H7 (cell line): ENCODE measurements around the gene PRIM2. TPM values are rescaled to one million over a fixed set of nuclear protein-coding genes. Genes with fewer than 3 reads are reported as not detected.
"Not testable (repeated sequence)": the region's sequence is repeated elsewhere in the genome, so short reads cannot be mapped to it uniquely, and the experiment has no call there.

ENCODE experiments used
- DNase-seq: peaks from one replicate; pipeline ENCODE4 v3.0.0; 2012
- H3K27me3 ChIP-seq: 2 replicates; pipeline ENCODE4 v1.6.0; 2011; ENCODE audit warnings: mild to moderate bottlenecking, low read length; ENCODE audit not compliant: control insufficient read depth, insufficient read depth
- H3K36me3 ChIP-seq: replicated peaks from 2 replicates; pipeline ENCODE4 v1.5.1; 2011; ENCODE audit warnings: low read length; ENCODE audit not compliant: control insufficient read depth, insufficient read depth
- H3K4me3 ChIP-seq: 2 replicates; pipeline ENCODE4 v1.5.1; 2011; ENCODE audit warnings: low read depth, mild to moderate bottlenecking, control low read depth, low read length, moderate library complexity; ENCODE audit not compliant: insufficient read depth
- total RNA-seq: library from RNA; depleted of rRNA; stranded (reverse); fragments of >200 nt; shearing (Covaris generic); gene quantifications from 2 replicates; pipeline ENCODE4 v1.2.3, GENCODE V29; 2014

The PRIM2 gene
- total RNA-seq, 1 experiment from 2014 or later: 66.1 TPM

GRCh38 chr6:57434944-57435343 lies 117.5 kb downstream of the PRIM2 start:
- no peak overlapping the region for H3K4me3 ChIP-seq
- H3K27me3 ChIP-seq: no peaks in the 10 kb centered on the region
- DNase-seq: no peak
- no peaks in the 10 kb centered on the region for H3K36me3 ChIP-seq

GRCh38 chr6:57435475-57436160 lies 118.2 kb downstream of the PRIM2 start:
- DNase-seq: no peak
- H3K36me3 ChIP-seq: no peaks in the 10 kb centered on the region
- H3K4me3 ChIP-seq: no peak overlapping the region
- no peaks in the 10 kb centered on the region for H3K27me3 ChIP-seq

GRCh38 chr6:57440735-57441134 lies 123.3 kb downstream of the PRIM2 start:
- not testable (repeated sequence) for H3K4me3 ChIP-seq, DNase-seq, H3K27me3 ChIP-seq, H3K36me3 ChIP-seq

GRCh38 chr6:57442133-57442532 lies 124.7 kb downstream of the PRIM2 start:
- H3K36me3 ChIP-seq, H3K27me3 ChIP-seq, DNase-seq, H3K4me3 ChIP-seq: not testable (repeated sequence)

GRCh38 chr6:57443181-57443580 lies 125.8 kb downstream of the PRIM2 start:
- H3K36me3 ChIP-seq, H3K4me3 ChIP-seq, H3K27me3 ChIP-seq, DNase-seq: not testable (repeated sequence)

- H3K36me3 ChIP-seq, H3K4me3 ChIP-seq, H3K27me3 ChIP-seq, DNase-seq: not testable (repeated sequence)
These were observed 127.4 kb downstream of the PRIM2 start for GRCh38 chr6:57444787-57445186.

GRCh38 chr6:57445379-57445778 lies 127.9 kb downstream of the PRIM2 start:
- not testable (repeated sequence) for DNase-seq

GRCh38 chr6:57445790-57446468 lies 128.5 kb downstream of the PRIM2 start:
- not testable (repeated sequence) for DNase-seq, H3K4me3 ChIP-seq, H3K27me3 ChIP-seq, H3K36me3 ChIP-seq

More at GRCh38 chr6:57445379-57445778, 127.9 kb downstream of the PRIM2 start:
- H3K36me3 ChIP-seq, H3K4me3 ChIP-seq, H3K27me3 ChIP-seq: not testable (repeated sequence)

GRCh38 chr6:57449496-57450066 lies 132.2 kb downstream of the PRIM2 start:
- not testable (repeated sequence) for H3K36me3 ChIP-seq, H3K4me3 ChIP-seq, DNase-seq, H3K27me3 ChIP-seq

- not testable (repeated sequence) for H3K27me3 ChIP-seq, DNase-seq, H3K36me3 ChIP-seq, H3K4me3 ChIP-seq
These were observed 142.4 kb downstream of the PRIM2 start for GRCh38 chr6:57459781-57460180.

GRCh38 chr6:57461022-57461421 lies 143.6 kb downstream of the PRIM2 start:
- DNase-seq, H3K4me3 ChIP-seq: not testable (repeated sequence)

GRCh38 chr6:57463809-57464208 lies 146.4 kb downstream of the PRIM2 start:
- not testable (repeated sequence) for DNase-seq, H3K36me3 ChIP-seq, H3K27me3 ChIP-seq, H3K4me3 ChIP-seq

More at GRCh38 chr6:57461022-57461421, 143.6 kb downstream of the PRIM2 start:
- not testable (repeated sequence) for H3K36me3 ChIP-seq, H3K27me3 ChIP-seq

- H3K36me3 ChIP-seq, DNase-seq, H3K4me3 ChIP-seq, H3K27me3 ChIP-seq: not testable (repeated sequence)
These were observed 148.5 kb downstream of the PRIM2 start for GRCh38 chr6:57465968-57466367.

GRCh38 chr6:57469072-57469471 lies 151.6 kb downstream of the PRIM2 start:
- no peak overlapping the region for H3K4me3 ChIP-seq
- H3K27me3 ChIP-seq: no peaks in the 10 kb centered on the region
- H3K36me3 ChIP-seq: no peaks in the 10 kb centered on the region
- no peak for DNase-seq

- H3K27me3 ChIP-seq, H3K4me3 ChIP-seq, H3K36me3 ChIP-seq: not testable (repeated sequence)
- DNase-seq: peak; percentile 2
These were observed 152.7 kb downstream of the PRIM2 start for GRCh38 chr6:57470148-57470547.
